Osteocyte (in vitro differentiated cells): ENCODE data around the gene LCE2B. TPM values are rescaled to one million over a fixed set of nuclear protein-coding genes. Genes with fewer than 3 reads are reported as not detected.
"Not testable (repeated sequence)": the region's sequence is repeated elsewhere in the genome, so short reads cannot be mapped to it uniquely, and the experiment has no call there.

Experiments
- DNase-seq: peaks from one replicate; pipeline ENCODE4 v3.0.0; 2021; ENCODE audit warnings: mixed read lengths; ENCODE audit not compliant: unreplicated experiment; ENCODE audit errors: extremely low spot score
- H3K27ac Mint-ChIP-seq: one replicate; pipeline ENCODE4 v1.8.0; 2021; ENCODE audit warnings: mild to moderate bottlenecking, mixed read lengths; ENCODE audit not compliant: unreplicated experiment
- H3K27me3 Mint-ChIP-seq: one replicate; pipeline ENCODE4 v1.8.0; 2021; ENCODE audit warnings: mixed read lengths; ENCODE audit not compliant: unreplicated experiment
- H3K36me3 Mint-ChIP-seq: one replicate; pipeline ENCODE4 v1.8.0; 2021; ENCODE audit warnings: mixed read lengths; ENCODE audit not compliant: unreplicated experiment
- H3K4me1 Mint-ChIP-seq: one replicate; pipeline ENCODE4 v1.8.0; 2021; ENCODE audit warnings: mixed read lengths; ENCODE audit not compliant: unreplicated experiment
- H3K4me3 Mint-ChIP-seq: one replicate; pipeline ENCODE4 v1.8.0; 2021; ENCODE audit warnings: mild to moderate bottlenecking, moderate library complexity, mixed read lengths; ENCODE audit not compliant: unreplicated experiment
- H3K9me3 Mint-ChIP-seq: one replicate; pipeline ENCODE4 v1.8.0; 2021; ENCODE audit warnings: mixed read lengths; ENCODE audit not compliant: unreplicated experiment
- total RNA-seq: library from RNA; stranded (reverse); gene quantifications from 2 replicates; pipeline ENCODE4 v1.2.1, GENCODE V29; 2021
- TF ChIP-seq, protein P1 (sequence below): fragments of 200-600 bp; sonication (generic); IDR thresholded peaks from 2 replicates; pipeline ENCODE4 v1.5.0; 2021; ENCODE audit warnings: antibody characterized with exemption, mild to moderate bottlenecking, moderate library complexity

Gene LCE2B
- total RNA-seq, 1 donor from 2014 or later = not detected

DNA sequence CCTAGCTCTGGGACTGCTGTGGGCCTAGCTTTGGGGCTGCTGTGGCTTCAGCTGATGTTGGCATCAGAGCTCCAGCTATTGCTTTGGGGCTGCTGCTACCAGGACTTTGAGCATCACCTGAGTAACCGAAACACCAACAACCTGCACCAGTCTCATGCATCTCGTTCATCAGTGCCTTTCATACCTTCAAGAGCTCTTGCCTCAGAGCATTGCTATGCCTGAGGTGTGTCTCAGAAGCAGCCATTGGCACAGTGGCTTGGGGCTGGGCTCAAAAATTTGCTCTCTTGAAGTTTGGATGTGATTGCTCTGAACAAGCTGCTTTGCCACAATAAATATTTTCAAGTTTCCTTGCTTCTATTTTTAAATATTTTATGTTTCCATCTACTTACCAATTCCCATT lies 29.5 kb upstream of the LCE2B start:
- Mint-ChIP-seq H3K4me3 (no peak overlapping the region), H3K9me3 (no peaks in the 10 kb centered on the region), H3K4me1 (no peaks in the 10 kb centered on the region), H3K27ac (no peak overlapping the region), H3K36me3 (no peaks in the 10 kb centered on the region), H3K27me3 (no peaks in the 10 kb centered on the region)
- no peak for DNase-seq
- TF ChIP-seq, protein P1, sequence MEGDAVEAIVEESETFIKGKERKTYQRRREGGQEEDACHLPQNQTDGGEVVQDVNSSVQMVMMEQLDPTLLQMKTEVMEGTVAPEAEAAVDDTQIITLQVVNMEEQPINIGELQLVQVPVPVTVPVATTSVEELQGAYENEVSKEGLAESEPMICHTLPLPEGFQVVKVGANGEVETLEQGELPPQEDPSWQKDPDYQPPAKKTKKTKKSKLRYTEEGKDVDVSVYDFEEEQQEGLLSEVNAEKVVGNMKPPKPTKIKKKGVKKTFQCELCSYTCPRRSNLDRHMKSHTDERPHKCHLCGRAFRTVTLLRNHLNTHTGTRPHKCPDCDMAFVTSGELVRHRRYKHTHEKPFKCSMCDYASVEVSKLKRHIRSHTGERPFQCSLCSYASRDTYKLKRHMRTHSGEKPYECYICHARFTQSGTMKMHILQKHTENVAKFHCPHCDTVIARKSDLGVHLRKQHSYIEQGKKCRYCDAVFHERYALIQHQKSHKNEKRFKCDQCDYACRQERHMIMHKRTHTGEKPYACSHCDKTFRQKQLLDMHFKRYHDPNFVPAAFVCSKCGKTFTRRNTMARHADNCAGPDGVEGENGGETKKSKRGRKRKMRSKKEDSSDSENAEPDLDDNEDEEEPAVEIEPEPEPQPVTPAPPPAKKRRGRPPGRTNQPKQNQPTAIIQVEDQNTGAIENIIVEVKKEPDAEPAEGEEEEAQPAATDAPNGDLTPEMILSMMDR = no peak

- DNase-seq = no peak
- Mint-ChIP-seq H3K4me1 (no peaks in the 10 kb centered on the region), H3K27ac (no peak overlapping the region), H3K27me3 (no peaks in the 10 kb centered on the region), H3K4me3 (no peak overlapping the region), H3K9me3 (no peaks in the 10 kb centered on the region), H3K36me3 (no peaks in the 10 kb centered on the region)
- TF ChIP-seq, protein P1 = no peak
Observed at GRCh38 chr1:152657677-152658076, 28.2 kb upstream of the LCE2B start.

- no peak for DNase-seq
- H3K36me3 Mint-ChIP-seq = no peaks in the 10 kb centered on the region
- TF ChIP-seq, protein P1 = no peak
- H3K27ac Mint-ChIP-seq = no peak overlapping the region
- no peaks in the 10 kb centered on the region for H3K9me3 Mint-ChIP-seq
- no peak overlapping the region for H3K4me3 Mint-ChIP-seq
- no peaks in the 10 kb centered on the region for H3K27me3 Mint-ChIP-seq
- no peaks in the 10 kb centered on the region for H3K4me1 Mint-ChIP-seq
Observed at GRCh38 chr1:152658649-152659048, 27.3 kb upstream of the LCE2B start.

- peaks cover 4% of the 10 kb centered on the region for H3K9me3 Mint-ChIP-seq
- no peaks in the 10 kb centered on the region for H3K36me3 Mint-ChIP-seq
- H3K4me1 Mint-ChIP-seq = no peaks in the 10 kb centered on the region
- no peak within 1 kb of the TSS for H3K4me3 Mint-ChIP-seq
- TF ChIP-seq, protein P1 = no peak
- DNase-seq = no peak
- no peaks in the 10 kb centered on the region for H3K27me3 Mint-ChIP-seq
- H3K27ac Mint-ChIP-seq = no peak within 1 kb of the TSS
Observed at GRCh38 chr1:152663098-152663497, 22.8 kb upstream of the LCE2B start, which contains the start of gene LCE2D. LCE2D (plus strand) TSS chr1:152663380; CDS start chr1:152664106, 726 bp downstream.

GRCh38 chr1:152666171-152666570 lies 19.8 kb upstream of the LCE2B start:
- not testable (repeated sequence) for H3K36me3 Mint-ChIP-seq, H3K4me3 Mint-ChIP-seq, H3K27ac Mint-ChIP-seq, DNase-seq, H3K4me1 Mint-ChIP-seq, H3K27me3 Mint-ChIP-seq, H3K9me3 Mint-ChIP-seq

GRCh38 chr1:152667648-152668047 lies 18.3 kb upstream of the LCE2B start:
- no peak for DNase-seq
- TF ChIP-seq, protein P1 = no peak
- Mint-ChIP-seq H3K4me3 (no peak overlapping the region), H3K36me3 (no peaks in the 10 kb centered on the region), H3K27ac (no peak overlapping the region), H3K27me3 (no peaks in the 10 kb centered on the region), H3K4me1 (no peaks in the 10 kb centered on the region), H3K9me3 (peaks cover 4% of the 10 kb centered on the region)
